Renal cortex interstitium (tissue), 11 donors: Measurements from ENCODE around the gene MSANTD1. TPM values are rescaled to one million over a fixed set of nuclear protein-coding genes. Genes with fewer than 3 reads are reported as not detected.

ENCODE experiments used
- DNase-seq, 11 donors: peaks; one replicate each; pipeline ENCODE4 v3.0.0-alpha.2; 2013; ENCODE audit warnings: low read depth in 9 of 11, low spot score in 4 of 11; ENCODE audit errors: extremely low read depth in 1 of 11
- polyA plus RNA-seq, 3 donors: library from polyadenylated mRNA; unstranded; fragments of 120-200 nt; gene quantifications; one replicate each; pipeline ENCODE4 v1.2.1, GENCODE V29; 2013; ENCODE audit not compliant: insufficient read length in 3 of 3

The MSANTD1 gene
- polyA plus RNA-seq, 3 donors, result 0.55 to 1.1 (median 0.64) TPM

GRCh38 chr4:3243136-3243780 is 5.7 kb upstream of the MSANTD1 start:
- DNase-seq, result no peak

GRCh38 chr4:3244002-3244401 is 5.0 kb upstream of the MSANTD1 start:
- DNase-seq, result no peak

- DNase-seq, result no peak
These were observed 4.2 kb upstream of the MSANTD1 start for GRCh38 chr4:3244747-3245146.

GRCh38 chr4:3245676-3246075 is 3.3 kb upstream of the MSANTD1 start:
- DNase-seq, result no peak

GRCh38 chr4:3246458-3247398 is 2.2 kb upstream of the MSANTD1 start:
- DNase-seq, result no peak

- DNase-seq, result no peak
These were observed 1.4 kb upstream of the MSANTD1 start for GRCh38 chr4:3247399-3248177.

- no peak for DNase-seq
These were observed 830 bp upstream of the MSANTD1 start for GRCh38 chr4:3248178-3248480.

GRCh38 chr4:3249711-3250437 is 915 bp downstream of the MSANTD1 start:
- no peak for DNase-seq

- DNase-seq, result no peak
These were observed 1.5 kb downstream of the MSANTD1 start for GRCh38 chr4:3250438-3250955.

GRCh38 chr4:3250956-3251690 is 2.2 kb downstream of the MSANTD1 start:
- DNase-seq, result no peak

GRCh38 chr4:3251691-3252479 is 2.9 kb downstream of the MSANTD1 start:
- DNase-seq, result no peak

GRCh38 chr4:3252480-3252828 is 3.5 kb downstream of the MSANTD1 start:
- no peak for DNase-seq

GRCh38 chr4:3252831-3253641 is 4.1 kb downstream of the MSANTD1 start:
- no peak for DNase-seq

GRCh38 chr4:3253808-3254207 is 4.8 kb downstream of the MSANTD1 start:
- DNase-seq, result no peak

- DNase-seq, result no peak
These were observed 5.6 kb downstream of the MSANTD1 start for GRCh38 chr4:3254302-3255131.

- DNase-seq, result no peak
These were observed 6.7 kb downstream of the MSANTD1 start for GRCh38 chr4:3255611-3256186.
